K562 (cell line): ENCODE data around the gene PES1. TPM values are rescaled to one million over a fixed set of nuclear protein-coding genes. Genes with fewer than 3 reads are reported as not detected.

Experiments used
- ATAC-seq: fragments of 200-7000 bp; cut with Tn5 transposase; 3 replicates; pipeline ENCODE4 v1.9.1; 2020; ENCODE audit warnings: moderate library complexity
- BruUV-seq: library from RNA; stranded (reverse); fragments of 400-500 nt; replicated peaks from 2 replicates; lab custom pipeline; 2021; lab: Mats Ljungman, UMichigan
- CTCF ChIA-PET: fragments of 300-600 bp; formaldehyde crosslinking; extraction: SDS; loops from one replicate; lab custom pipeline; 2021; ENCODE audit warnings: low intra/inter-chr PET ratio; lab: Yijun Ruan, JAX
- POLR2A ChIA-PET: fragments of 300-600, 350-650 bp; sonication (Branson Sonifier 250); formaldehyde crosslinking; extraction: SDS; loops from one replicate; lab custom pipeline; 2021; ENCODE audit warnings: antibody characterized with exemption, inconsistent platforms; lab: Yijun Ruan, JAX
- DNase-seq, 4 experiments: peaks; one replicate each; pipeline versions ENCODE4 v3.0.0 to v3.0.0-alpha.2; 2011 to 2018; ENCODE audit warnings: low spot score in 3 of 4, mixed read lengths in 3 of 4; ENCODE audit errors: extremely low read depth in 1 of 4
- FAIRE-seq: peaks from 2 replicates; lab custom pipeline; 2011; peaks lifted over from hg19 to GRCh38; lab: Jason Lieb, UNC
- H2AFZ ChIP-seq: 2 replicates; pipeline ENCODE4 v1.6.0; 2011; ENCODE audit warnings: low read depth, low read length, control low read depth, inconsistent platforms
- H3K27ac ChIP-seq: fragments of 200-600 bp; 3 replicates; pipeline ENCODE4 v1.8.0; 2011; ENCODE audit warnings: low read depth, mild to moderate bottlenecking, control low read depth, inconsistent platforms, low read length, moderate library complexity, mixed read lengths; ENCODE audit errors: extremely low read depth
- H3K27me3 ChIP-seq, 2 experiments: fragments of 300-600 bp in 1 of 2; 2 replicates in 1 of 2; 3 replicates in 1 of 2; pipeline versions ENCODE4 v1.6.0 to v1.8.0; 2011; ENCODE audit warnings: inconsistent platforms in 2 of 2, low read length in 2 of 2, mild to moderate bottlenecking in 1 of 2, mixed read lengths in 1 of 2, moderate library complexity in 1 of 2; ENCODE audit not compliant: control insufficient read depth in 2 of 2, insufficient read depth in 2 of 2
- H3K36me3 ChIP-seq: fragments of 300-600 bp; 3 replicates; pipeline ENCODE4 v1.8.0; 2011; ENCODE audit warnings: mild to moderate bottlenecking, low read length, inconsistent platforms; ENCODE audit not compliant: control insufficient read depth, insufficient read depth
- H3K4me1 ChIP-seq, 2 experiments: fragments of 200-600 bp in 1 of 2; replicated peaks in 1 of 2; 2 replicates in 1 of 2; 3 replicates in 1 of 2; pipeline versions ENCODE4 v1.5.1 to v1.8.0; 2011; ENCODE audit warnings: inconsistent platforms in 2 of 2, low read length in 2 of 2, mild to moderate bottlenecking in 1 of 2, mixed read lengths in 1 of 2, moderate library complexity in 1 of 2; ENCODE audit not compliant: control insufficient read depth in 2 of 2, insufficient read depth in 2 of 2
- H3K4me2 ChIP-seq: 2 replicates; pipeline ENCODE4 v1.6.1; 2011; ENCODE audit warnings: low read length, control low read depth, inconsistent platforms, mixed read lengths; ENCODE audit not compliant: insufficient read depth
- H3K4me3 ChIP-seq: fragments of 200-600 bp; sonication (generic), shearing (Covaris generic); 2 replicates; pipeline ENCODE4 v1.5.1; 2016; ENCODE audit warnings: control low read depth, inconsistent platforms
- H3K79me2 ChIP-seq: fragments of 200-600 bp; 3 replicates; pipeline ENCODE4 v1.8.0; 2011; ENCODE audit warnings: low read length, inconsistent platforms; ENCODE audit not compliant: control insufficient read depth, insufficient read depth
- H3K9ac ChIP-seq, 2 experiments: 2 replicates each; pipeline versions ENCODE4 v1.6.0 to v1.6.1; 2011; ENCODE audit warnings: low read depth in 2 of 2, low read length in 2 of 2, control low read depth in 1 of 2, inconsistent platforms in 1 of 2, mild to moderate bottlenecking in 1 of 2, mixed read lengths in 1 of 2; ENCODE audit not compliant: insufficient read depth in 1 of 2
- H3K9me1 ChIP-seq: one replicate; pipeline ENCODE4 v1.6.0; 2011; ENCODE audit warnings: inconsistent platforms, mild to moderate bottlenecking, low read length, moderate library complexity; ENCODE audit not compliant: control insufficient read depth, insufficient read depth
- H3K9me3 ChIP-seq: replicated peaks from 2 replicates; pipeline ENCODE4 v1.5.1; 2011; ENCODE audit warnings: low read depth, low read length, inconsistent platforms; ENCODE audit not compliant: control insufficient read depth, insufficient read depth
- H4K20me1 ChIP-seq: replicated peaks from 2 replicates; pipeline ENCODE4 v1.6.1; 2011; ENCODE audit warnings: low read length, inconsistent platforms, mixed read lengths; ENCODE audit not compliant: control insufficient read depth, insufficient read depth
- CREM ChIP-seq: IDR thresholded peaks from 2 replicates; pipeline ENCODE4 v1.6.1; 2014; ENCODE audit warnings: antibody characterized with exemption, low read depth
- EHMT2 ChIP-seq: fragments of 450-650 bp; IDR thresholded peaks from 2 replicates; pipeline ENCODE4 v1.6.1; 2018; ENCODE audit warnings: antibody characterized with exemption
- HDGF ChIP-seq: fragments of 450-650 bp; IDR thresholded peaks from 2 replicates; pipeline ENCODE4 v1.6.1; 2016
- TSC22D4 ChIP-seq: fragments of 450-650 bp; IDR thresholded peaks from 2 replicates; pipeline ENCODE4 v1.6.1; 2016; ENCODE audit warnings: missing genetic modification characterization, missing biosample characterization, control low read depth
- ZNF830 ChIP-seq: fragments of 250-450 bp; sonication (Bioruptor Pico); IDR thresholded peaks from 2 replicates; pipeline ENCODE4 v1.5.0; 2021; ENCODE audit warnings: mild to moderate bottlenecking
- WGBS: fragments of 100-300 bp; shearing (Covaris generic); methylation state at CpG from one replicate; pipeline ENCODE4 v1.1.6; 2016; ENCODE audit warnings: low coverage, mixed read lengths; ENCODE audit not compliant: insufficient coverage; ENCODE audit errors: missing lambda C conversion rate; 5-methylcytosine and 5-hydroxymethylcytosine counted together
- in situ Hi-C: fragments of 300-500 bp; cut with MboI; formaldehyde crosslinking; loops from 4 replicates; pipeline ENCODE4 v1.15.0; 2018; ENCODE audit warnings: inconsistent platforms, mixed read lengths
- intact Hi-C: fragments of 100-400 bp; cut with micrococcal nuclease; formaldehyde crosslinking; loops from 2 replicates; pipeline ENCODE4 v1.14.2; 2022
- polyA plus RNA-seq, 8 experiments: library from polyadenylated mRNA; depleted of rRNA in 4 of 8; stranded (reverse) in 5 of 8; unstranded in 3 of 8; fragments of >200 nt; fragmentation: Nextera tagmentation in 2 of 8; fragmentation: Illumina TruSeq in 1 of 8; extraction: Ambion mirVana in 2 of 8; extraction: Trizol in 1 of 8; gene quantifications; 2 replicates each; pipeline versions ENCODE4 v1.2.1 to v1.2.3, GENCODE V29; 2011 to 2014; ENCODE audit warnings: inconsistent platforms in 1 of 8, missing spikeins in 1 of 8
- total RNA-seq, 7 experiments: library from RNA; depleted of rRNA in 6 of 7; stranded (reverse); fragments of >200 nt in 6 of 7; fragmentation: Illumina TruSeq in 2 of 7; extraction: Trizol in 2 of 7; gene quantifications; 2 replicates each; pipeline versions ENCODE4 v1.2.1 to v1.2.3, GENCODE V29; 2011 to 2021; ENCODE audit warnings: low replicate concordance in 1 of 7
- TF ChIP-seq, protein P1 (sequence below): sonication (generic); formaldehyde crosslinking; IDR thresholded peaks from 2 replicates; pipeline ENCODE4 v1.8.0; 2023; ENCODE audit warnings: missing genetic modification reagents, mild to moderate bottlenecking, borderline replicate concordance
- TF ChIP-seq, protein P2 (sequence below), 2 experiments: fragments of 150-350 bp in 1 of 2; IDR thresholded peaks; 2 replicates each; pipeline ENCODE4 v1.6.1; 2012 to 2016; ENCODE audit warnings: low read depth in 2 of 2, low read length in 2 of 2, mild to moderate bottlenecking in 1 of 2, moderate library complexity in 1 of 2
- TF ChIP-seq, protein P3 (sequence below): IDR thresholded peaks from 2 replicates; pipeline ENCODE4 v1.6.1; 2011; ENCODE audit warnings: borderline replicate concordance, low read depth, mild to moderate bottlenecking, moderate library complexity, low read length; ENCODE audit not compliant: insufficient read depth, poor library complexity, severe bottlenecking
- TF ChIP-seq, protein P4 (sequence below), 2 experiments: fragments of 450-650 bp; IDR thresholded peaks; 2 replicates each; pipeline ENCODE4 v1.6.1; 2016

Gene PES1
- total and polyA plus RNA-seq, 9 of the 15 experiments (the other 6 are each of a cell fraction or from before 2014, with no cell fraction given) = 6.5 to 158 (median 94.3) TPM

DNA sequence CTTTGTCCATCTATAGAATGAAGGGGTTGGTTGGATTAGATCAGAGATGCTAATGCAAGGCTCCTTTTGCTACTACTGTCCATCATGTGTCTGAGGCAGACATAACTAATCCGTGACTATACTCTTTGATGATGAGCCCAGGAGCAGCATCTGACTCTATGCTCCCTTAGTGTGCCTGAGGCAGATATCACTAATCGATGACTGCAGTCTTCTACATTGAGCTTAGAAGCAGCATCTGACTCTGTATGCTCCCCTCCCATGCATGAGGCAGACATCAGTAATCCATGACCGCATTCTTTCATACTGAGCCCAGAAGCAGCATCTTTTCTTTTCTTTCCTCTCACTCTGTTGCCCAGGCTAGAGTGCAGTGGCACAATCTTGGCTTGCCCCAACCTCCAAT, 19.5 kb upstream of the PES1 start:
- no TSS peak for BruUV-seq
- no peaks in the 10 kb centered on the region for H4K20me1 ChIP-seq
- no peak overlapping the region for H3K27ac ChIP-seq
- ChIA-PET POLR2A (no interaction called here), CTCF (no interaction called here)
- no peak overlapping the region for H2AFZ ChIP-seq
- no peaks in the 10 kb centered on the region for H3K9me3 ChIP-seq
- H3K27me3 ChIP-seq = no peaks in the 10 kb centered on the region
- intact Hi-C loops (no loop called here), in situ Hi-C loops (no loop called here)
- no peaks in the 10 kb centered on the region for H3K79me2 ChIP-seq
- peaks cover 21 to 32% of the 10 kb centered on the region in 2 experiments for H3K4me1 ChIP-seq
- no peaks in the 10 kb centered on the region for H3K9me1 ChIP-seq
- no peak overlapping the region for H3K4me2 ChIP-seq
- WGBS = 60% methylated on average over 3 of the region's 3 CpGs
- no peak for FAIRE-seq
- no peak for ATAC-seq
- H3K36me3 ChIP-seq = no peaks in the 10 kb centered on the region
- H3K4me3 ChIP-seq = no peak overlapping the region
- no peak for DNase-seq
- H3K9ac ChIP-seq = no peak overlapping the region
- TF ChIP-seq, protein P1, sequence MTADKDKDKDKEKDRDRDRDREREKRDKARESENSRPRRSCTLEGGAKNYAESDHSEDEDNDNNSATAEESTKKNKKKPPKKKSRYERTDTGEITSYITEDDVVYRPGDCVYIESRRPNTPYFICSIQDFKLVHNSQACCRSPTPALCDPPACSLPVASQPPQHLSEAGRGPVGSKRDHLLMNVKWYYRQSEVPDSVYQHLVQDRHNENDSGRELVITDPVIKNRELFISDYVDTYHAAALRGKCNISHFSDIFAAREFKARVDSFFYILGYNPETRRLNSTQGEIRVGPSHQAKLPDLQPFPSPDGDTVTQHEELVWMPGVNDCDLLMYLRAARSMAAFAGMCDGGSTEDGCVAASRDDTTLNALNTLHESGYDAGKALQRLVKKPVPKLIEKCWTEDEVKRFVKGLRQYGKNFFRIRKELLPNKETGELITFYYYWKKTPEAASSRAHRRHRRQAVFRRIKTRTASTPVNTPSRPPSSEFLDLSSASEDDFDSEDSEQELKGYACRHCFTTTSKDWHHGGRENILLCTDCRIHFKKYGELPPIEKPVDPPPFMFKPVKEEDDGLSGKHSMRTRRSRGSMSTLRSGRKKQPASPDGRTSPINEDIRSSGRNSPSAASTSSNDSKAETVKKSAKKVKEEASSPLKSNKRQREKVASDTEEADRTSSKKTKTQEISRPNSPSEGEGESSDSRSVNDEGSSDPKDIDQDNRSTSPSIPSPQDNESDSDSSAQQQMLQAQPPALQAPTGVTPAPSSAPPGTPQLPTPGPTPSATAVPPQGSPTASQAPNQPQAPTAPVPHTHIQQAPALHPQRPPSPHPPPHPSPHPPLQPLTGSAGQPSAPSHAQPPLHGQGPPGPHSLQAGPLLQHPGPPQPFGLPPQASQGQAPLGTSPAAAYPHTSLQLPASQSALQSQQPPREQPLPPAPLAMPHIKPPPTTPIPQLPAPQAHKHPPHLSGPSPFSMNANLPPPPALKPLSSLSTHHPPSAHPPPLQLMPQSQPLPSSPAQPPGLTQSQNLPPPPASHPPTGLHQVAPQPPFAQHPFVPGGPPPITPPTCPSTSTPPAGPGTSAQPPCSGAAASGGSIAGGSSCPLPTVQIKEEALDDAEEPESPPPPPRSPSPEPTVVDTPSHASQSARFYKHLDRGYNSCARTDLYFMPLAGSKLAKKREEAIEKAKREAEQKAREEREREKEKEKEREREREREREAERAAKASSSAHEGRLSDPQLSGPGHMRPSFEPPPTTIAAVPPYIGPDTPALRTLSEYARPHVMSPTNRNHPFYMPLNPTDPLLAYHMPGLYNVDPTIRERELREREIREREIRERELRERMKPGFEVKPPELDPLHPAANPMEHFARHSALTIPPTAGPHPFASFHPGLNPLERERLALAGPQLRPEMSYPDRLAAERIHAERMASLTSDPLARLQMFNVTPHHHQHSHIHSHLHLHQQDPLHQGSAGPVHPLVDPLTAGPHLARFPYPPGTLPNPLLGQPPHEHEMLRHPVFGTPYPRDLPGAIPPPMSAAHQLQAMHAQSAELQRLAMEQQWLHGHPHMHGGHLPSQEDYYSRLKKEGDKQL (CRISPR knock-in tag) = no peak
- TF ChIP-seq, protein P2, sequence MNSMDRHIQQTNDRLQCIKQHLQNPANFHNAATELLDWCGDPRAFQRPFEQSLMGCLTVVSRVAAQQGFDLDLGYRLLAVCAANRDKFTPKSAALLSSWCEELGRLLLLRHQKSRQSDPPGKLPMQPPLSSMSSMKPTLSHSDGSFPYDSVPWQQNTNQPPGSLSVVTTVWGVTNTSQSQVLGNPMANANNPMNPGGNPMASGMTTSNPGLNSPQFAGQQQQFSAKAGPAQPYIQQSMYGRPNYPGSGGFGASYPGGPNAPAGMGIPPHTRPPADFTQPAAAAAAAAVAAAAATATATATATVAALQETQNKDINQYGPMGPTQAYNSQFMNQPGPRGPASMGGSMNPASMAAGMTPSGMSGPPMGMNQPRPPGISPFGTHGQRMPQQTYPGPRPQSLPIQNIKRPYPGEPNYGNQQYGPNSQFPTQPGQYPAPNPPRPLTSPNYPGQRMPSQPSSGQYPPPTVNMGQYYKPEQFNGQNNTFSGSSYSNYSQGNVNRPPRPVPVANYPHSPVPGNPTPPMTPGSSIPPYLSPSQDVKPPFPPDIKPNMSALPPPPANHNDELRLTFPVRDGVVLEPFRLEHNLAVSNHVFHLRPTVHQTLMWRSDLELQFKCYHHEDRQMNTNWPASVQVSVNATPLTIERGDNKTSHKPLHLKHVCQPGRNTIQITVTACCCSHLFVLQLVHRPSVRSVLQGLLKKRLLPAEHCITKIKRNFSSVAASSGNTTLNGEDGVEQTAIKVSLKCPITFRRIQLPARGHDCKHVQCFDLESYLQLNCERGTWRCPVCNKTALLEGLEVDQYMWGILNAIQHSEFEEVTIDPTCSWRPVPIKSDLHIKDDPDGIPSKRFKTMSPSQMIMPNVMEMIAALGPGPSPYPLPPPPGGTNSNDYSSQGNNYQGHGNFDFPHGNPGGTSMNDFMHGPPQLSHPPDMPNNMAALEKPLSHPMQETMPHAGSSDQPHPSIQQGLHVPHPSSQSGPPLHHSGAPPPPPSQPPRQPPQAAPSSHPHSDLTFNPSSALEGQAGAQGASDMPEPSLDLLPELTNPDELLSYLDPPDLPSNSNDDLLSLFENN (IDR thresholded peaks at IDR 0.05; ENCODE audit: low read depth in 2 of 2, low read length in 2 of 2) = peak in 1 of 2 experiments; percentile 60; a peak in 1 of 4 replicates
- TF ChIP-seq CREM = no peak
- TF ChIP-seq HDGF = no peak
- no peak for TF ChIP-seq TSC22D4 (tag)
- TF ChIP-seq, protein P3, sequence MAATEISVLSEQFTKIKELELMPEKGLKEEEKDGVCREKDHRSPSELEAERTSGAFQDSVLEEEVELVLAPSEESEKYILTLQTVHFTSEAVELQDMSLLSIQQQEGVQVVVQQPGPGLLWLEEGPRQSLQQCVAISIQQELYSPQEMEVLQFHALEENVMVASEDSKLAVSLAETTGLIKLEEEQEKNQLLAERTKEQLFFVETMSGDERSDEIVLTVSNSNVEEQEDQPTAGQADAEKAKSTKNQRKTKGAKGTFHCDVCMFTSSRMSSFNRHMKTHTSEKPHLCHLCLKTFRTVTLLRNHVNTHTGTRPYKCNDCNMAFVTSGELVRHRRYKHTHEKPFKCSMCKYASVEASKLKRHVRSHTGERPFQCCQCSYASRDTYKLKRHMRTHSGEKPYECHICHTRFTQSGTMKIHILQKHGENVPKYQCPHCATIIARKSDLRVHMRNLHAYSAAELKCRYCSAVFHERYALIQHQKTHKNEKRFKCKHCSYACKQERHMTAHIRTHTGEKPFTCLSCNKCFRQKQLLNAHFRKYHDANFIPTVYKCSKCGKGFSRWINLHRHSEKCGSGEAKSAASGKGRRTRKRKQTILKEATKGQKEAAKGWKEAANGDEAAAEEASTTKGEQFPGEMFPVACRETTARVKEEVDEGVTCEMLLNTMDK = no peak
- TF ChIP-seq, protein P4, sequence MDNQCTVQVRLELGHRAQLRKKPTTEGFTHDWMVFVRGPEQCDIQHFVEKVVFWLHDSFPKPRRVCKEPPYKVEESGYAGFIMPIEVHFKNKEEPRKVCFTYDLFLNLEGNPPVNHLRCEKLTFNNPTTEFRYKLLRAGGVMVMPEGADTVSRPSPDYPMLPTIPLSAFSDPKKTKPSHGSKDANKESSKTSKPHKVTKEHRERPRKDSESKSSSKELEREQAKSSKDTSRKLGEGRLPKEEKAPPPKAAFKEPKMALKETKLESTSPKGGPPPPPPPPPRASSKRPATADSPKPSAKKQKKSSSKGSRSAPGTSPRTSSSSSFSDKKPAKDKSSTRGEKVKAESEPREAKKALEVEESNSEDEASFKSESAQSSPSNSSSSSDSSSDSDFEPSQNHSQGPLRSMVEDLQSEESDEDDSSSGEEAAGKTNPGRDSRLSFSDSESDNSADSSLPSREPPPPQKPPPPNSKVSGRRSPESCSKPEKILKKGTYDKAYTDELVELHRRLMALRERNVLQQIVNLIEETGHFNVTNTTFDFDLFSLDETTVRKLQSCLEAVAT (IDR thresholded peaks at IDR 0.05) = peak in 1 of 2 experiments; percentile 93; a peak in 2 of 4 replicates
- no peak for TF ChIP-seq EHMT2
- TF ChIP-seq ZNF830 (CRISPR knock-in tag) = no peak
